Endothelial cell of umbilical vein (primary cell): ENCODE results near the gene FAM9A. TPM values are rescaled to one million over a fixed set of nuclear protein-coding genes. Genes with fewer than 3 reads are reported as not detected.
"Not testable (repeated sequence)": the region's sequence is repeated elsewhere in the genome, so short reads cannot be mapped to it uniquely, and the experiment has no call there.

Experiments
- BruUV-seq: library from RNA; stranded (reverse); fragments of 400-500 nt; replicated peaks from 2 replicates; lab custom pipeline; 2021; lab: Mats Ljungman, UMichigan
- CTCF ChIA-PET: fragments of 300-600, 350-600 bp; sonication (Branson Sonifier 250); formaldehyde crosslinking; loops from one replicate; lab custom pipeline; 2021; ENCODE audit warnings: antibody characterized with exemption, inconsistent platforms; lab: Charles Lee
- POLR2A ChIA-PET: fragments of 300-600, 350-600 bp; sonication (Branson Sonifier 250); formaldehyde crosslinking; loops from one replicate; lab custom pipeline; 2021; ENCODE audit warnings: antibody characterized with exemption, inconsistent platforms; lab: Charles Lee
- DNase-seq: peaks from one replicate; pipeline ENCODE4 v3.0.0-alpha.2; 2011; ENCODE audit warnings: low read depth, low spot score
- FAIRE-seq: peaks from 2 replicates; lab custom pipeline; 2011; peaks lifted over from hg19 to GRCh38; lab: Jason Lieb, UNC
- H2AFZ ChIP-seq: 2 replicates; pipeline ENCODE4 v1.6.0; 2012; ENCODE audit warnings: low read depth, low read length, control low read depth, inconsistent platforms
- H3K27ac ChIP-seq: 2 replicates; pipeline ENCODE4 v1.5.1; 2011; ENCODE audit warnings: low read depth, mild to moderate bottlenecking, control low read depth, low read length, moderate library complexity; ENCODE audit not compliant: insufficient read depth
- H3K27me3 ChIP-seq, 2 experiments: 2 replicates each; pipeline versions ENCODE4 v1.6.0 to v1.6.1; 2011; ENCODE audit warnings: low read length in 2 of 2, mixed read lengths in 1 of 2; ENCODE audit not compliant: control insufficient read depth in 2 of 2, insufficient read depth in 2 of 2
- H3K36me3 ChIP-seq, 2 experiments: 2 replicates in 1 of 2; 3 replicates in 1 of 2; pipeline ENCODE4 v1.5.1; 2011; ENCODE audit warnings: low read length in 2 of 2, mild to moderate bottlenecking in 1 of 2, moderate library complexity in 1 of 2; ENCODE audit not compliant: control insufficient read depth in 2 of 2, insufficient read depth in 2 of 2; ENCODE audit errors: extremely low read depth in 1 of 2
- H3K4me1 ChIP-seq: 3 replicates; pipeline ENCODE4 v1.5.1; 2011; ENCODE audit warnings: mild to moderate bottlenecking, low read length; ENCODE audit not compliant: control insufficient read depth, insufficient read depth; ENCODE audit errors: extremely low read depth
- H3K4me2 ChIP-seq: 2 replicates; pipeline ENCODE4 v1.6.1; 2011; ENCODE audit warnings: low read length, control low read depth, mixed read lengths; ENCODE audit not compliant: insufficient read depth
- H3K4me3 ChIP-seq, 3 experiments: fragments of 200-600 bp in 1 of 3; sonication (generic), shearing (Covaris generic) in 1 of 3; replicated peaks in 1 of 3; 2 replicates each; pipeline ENCODE4 v1.5.1; 2011 to 2016; ENCODE audit warnings: control low read depth in 3 of 3, low read length in 3 of 3, mild to moderate bottlenecking in 2 of 3, inconsistent platforms in 1 of 3, low read depth in 1 of 3, moderate library complexity in 1 of 3; ENCODE audit not compliant: insufficient read depth in 1 of 3
- H3K79me2 ChIP-seq: 2 replicates; pipeline ENCODE4 v1.6.0; 2012; ENCODE audit warnings: low read length, inconsistent platforms; ENCODE audit not compliant: control insufficient read depth, insufficient read depth
- H3K9ac ChIP-seq: replicated peaks from 2 replicates; pipeline ENCODE3; 2011; ENCODE audit warnings: low read length, control low read depth; ENCODE audit not compliant: insufficient read depth; ENCODE audit errors: extremely low read depth
- H3K9me1 ChIP-seq: replicated peaks from 3 replicates; pipeline ENCODE4 v1.6.0; 2011; ENCODE audit warnings: mild to moderate bottlenecking, low read length; ENCODE audit not compliant: control insufficient read depth, insufficient read depth; ENCODE audit errors: extremely low read depth
- H3K9me3 ChIP-seq: replicated peaks from 2 replicates; pipeline ENCODE4 v1.5.1; 2012; ENCODE audit warnings: low read length, inconsistent platforms; ENCODE audit not compliant: control insufficient read depth, insufficient read depth
- H4K20me1 ChIP-seq: replicated peaks from 2 replicates; pipeline ENCODE3; 2011; ENCODE audit warnings: mild to moderate bottlenecking, low read length; ENCODE audit not compliant: control insufficient read depth, insufficient read depth; ENCODE audit errors: extremely low read depth
- CTCF ChIP-seq, 2 donors: IDR thresholded peaks; 1 replicate in 1 of 2; 2 replicates in 1 of 2; pipeline ENCODE4 v1.5.1; 2011; ENCODE audit warnings: low read length in 2 of 2, mild to moderate bottlenecking in 2 of 2, moderate library complexity in 2 of 2, control low read depth in 1 of 2, inconsistent platforms in 1 of 2, low read depth in 1 of 2; ENCODE audit not compliant: insufficient read depth in 1 of 2; ENCODE audit errors: extremely low read depth in 1 of 2
- EZH2 ChIP-seq: IDR thresholded peaks from 2 replicates; pipeline ENCODE4 v1.6.1; 2012; ENCODE audit warnings: borderline replicate concordance, low read depth, mild to moderate bottlenecking, moderate library complexity, low read length, inconsistent platforms; ENCODE audit not compliant: severe bottlenecking
- FOS ChIP-seq: IDR thresholded peaks from 2 replicates; pipeline ENCODE4 v1.6.1; 2011; ENCODE audit warnings: mild to moderate bottlenecking, low read length, moderate library complexity, borderline replicate concordance; ENCODE audit not compliant: insufficient read depth
- GATA2 ChIP-seq: IDR thresholded peaks from 2 replicates; pipeline ENCODE4 v1.7.0; 2011; ENCODE audit warnings: low read depth, mild to moderate bottlenecking, moderate library complexity, mixed read lengths, low read length; ENCODE audit not compliant: insufficient read length, insufficient read depth
- JUN ChIP-seq: IDR thresholded peaks from 2 replicates; pipeline ENCODE4 v1.6.1; 2011; ENCODE audit warnings: borderline replicate concordance, low read depth; ENCODE audit not compliant: insufficient read length, insufficient read depth
- MAX ChIP-seq: IDR thresholded peaks from 2 replicates; pipeline ENCODE4 v1.6.1; 2011; ENCODE audit not compliant: insufficient read depth, insufficient read length
- MYC ChIP-seq: IDR thresholded peaks from one replicate; pipeline ENCODE4 v1.6.1; 2011; ENCODE audit warnings: mild to moderate bottlenecking, low read depth, low read length
- POLR2A ChIP-seq: IDR thresholded peaks from 2 replicates; pipeline ENCODE4 v1.6.1; 2012; ENCODE audit warnings: low read depth, mild to moderate bottlenecking, control low read depth, low read length
- POLR2AphosphoS5 ChIP-seq: IDR thresholded peaks from 2 replicates; pipeline ENCODE4 v1.6.1; 2012; ENCODE audit warnings: low read depth, mild to moderate bottlenecking, control low read depth, low read length, moderate library complexity; ENCODE audit not compliant: insufficient read depth
- dilution Hi-C: fragments of 300-500 bp; cut with MboI; formaldehyde crosslinking; loops from one replicate; pipeline ENCODE4 v1.15.0; 2019; ENCODE audit warnings: low sequenced_read_pairs; ENCODE audit not compliant: extremely low pct_ligation_motif_present
- intact Hi-C: fragments of 100-400 bp; cut with micrococcal nuclease; formaldehyde crosslinking; loops from one replicate; pipeline ENCODE4 v1.10.0; 2022
- polyA plus RNA-seq, 4 experiments: library from polyadenylated mRNA; depleted of rRNA in 3 of 4; stranded (reverse) in 3 of 4; unstranded in 1 of 4; fragments of >200 nt; gene quantifications; 2 replicates each; pipeline versions ENCODE4 v1.2.1 to v1.2.3, GENCODE V29; 2011 to 2012; ENCODE audit warnings: missing spikeins in 1 of 4
- total RNA-seq: library from RNA; stranded (reverse); gene quantifications from 2 replicates; pipeline ENCODE4 v1.2.3, GENCODE V29; 2021

FAM9A gene
- total and polyA plus RNA-seq, 2 donors (not counting 3 experiments of a cell fraction or from before 2014, with no cell fraction given) = not detected

DNA sequence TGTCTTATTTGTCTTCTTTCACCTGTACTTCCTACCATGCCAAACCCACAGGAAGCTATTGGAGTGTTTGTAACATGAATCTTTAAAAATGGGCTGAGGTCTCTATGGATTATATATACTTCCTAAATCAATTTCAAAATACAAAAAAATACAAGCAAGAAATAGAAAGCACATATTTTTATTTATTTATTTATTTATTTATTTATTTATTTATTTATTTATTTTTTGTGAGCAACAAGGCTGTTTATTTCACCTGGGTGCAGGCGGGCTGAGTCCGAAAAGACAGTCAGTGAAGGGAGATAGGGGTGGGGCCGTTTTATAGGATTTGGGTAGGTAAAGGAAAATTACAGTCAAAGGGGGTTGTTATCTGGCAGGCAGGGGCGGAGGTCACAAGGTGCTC is 19.3 kb downstream of the FAM9A start:
- intact Hi-C loops, CTCF ChIA-PET, H4K20me1 ChIP-seq, H2AFZ ChIP-seq, dilution Hi-C loops, DNase-seq, H3K4me1 ChIP-seq, H3K4me3 ChIP-seq, POLR2A ChIA-PET, H3K9me3 ChIP-seq, BruUV-seq, H3K9ac ChIP-seq, FAIRE-seq, H3K27me3 ChIP-seq, H3K4me2 ChIP-seq, H3K27ac ChIP-seq, H3K79me2 ChIP-seq, H3K36me3 ChIP-seq, H3K9me1 ChIP-seq: not testable (repeated sequence)

GRCh38 chrX:8773117-8773516 is 28.1 kb downstream of the FAM9A start:
- no peaks in the 10 kb centered on the region for H3K27me3 ChIP-seq
- CTCF ChIA-PET = no interaction called here
- H3K9me3 ChIP-seq = no peaks in the 10 kb centered on the region
- no TSS peak for BruUV-seq
- no peaks in the 10 kb centered on the region for H3K9me1 ChIP-seq
- POLR2A ChIA-PET = no interaction called here
- H4K20me1 ChIP-seq = no peaks in the 10 kb centered on the region
- intact Hi-C loops = no loop called here
- no peaks in the 10 kb centered on the region for H3K79me2 ChIP-seq
- no peak for DNase-seq
- H3K4me3 ChIP-seq = no peak overlapping the region
- TF ChIP-seq MAX (no peak), EZH2 (no peak), MYC (no peak), CTCF (IDR thresholded peaks at IDR 0.05; ENCODE audit: extremely low read depth in 1 of 2, insufficient read depth in 1 of 2, low read depth in 1 of 2, low read length in 2 of 2) (no peak), GATA2 (no peak), POLR2AphosphoS5 (no peak), JUN (no peak), POLR2A (no peak), FOS (no peak)
- no peak overlapping the region for H3K4me2 ChIP-seq
- no peak overlapping the region for H2AFZ ChIP-seq
- H3K9ac ChIP-seq = no peak overlapping the region
- no peaks in the 10 kb centered on the region for H3K36me3 ChIP-seq
- dilution Hi-C loops = no loop called here
- no peak overlapping the region for H3K27ac ChIP-seq
- H3K4me1 ChIP-seq = no peaks in the 10 kb centered on the region
- FAIRE-seq = no peak
